Measurements from ENCODE around the gene SPEM1. TPM values are rescaled to one million over a fixed set of nuclear protein-coding genes. Genes with fewer than 3 reads are reported as not detected.

The SPEM1 gene
- total and polyA plus RNA-seq, 10 of the 15 experiments (the other 5 are each of a cell fraction or from before 2014, with no cell fraction given) = not detected

- no peak for TF ChIP-seq IRF4 (IDR thresholded peaks at IDR 0.05; ENCODE audit: low read depth, low read length)
- TF ChIP-seq E2F8 (IDR thresholded peaks at IDR 0.05; ENCODE audit: low read depth, partially characterized antibody) = no peak
These were observed 47.4 kb downstream of the SPEM1 start (continued) for GRCh38 chr17:7467498-7467897.

- no TSS peak for BruUV-seq (replicated peaks)
- Histone ChIP-seq H3K4me1 (ENCODE audit: control insufficient read depth, insufficient read depth, low read length) (no peaks in the 10 kb centered on the region; the same call in 1 of the 2 replicates), H3K27ac (ENCODE audit: control insufficient read depth, insufficient read depth) (no peak overlapping the region), H3K4me2 (ENCODE audit: control insufficient read depth, insufficient read depth) (no peak overlapping the region), H3K79me2 (ENCODE audit: control insufficient read depth, insufficient read depth, low read length) (no peaks in the 10 kb centered on the region), H3K9me3 (replicated peaks; ENCODE audit: control insufficient read depth, insufficient read depth, low read length) (no peaks in the 10 kb centered on the region), H3K27me3 (replicated peaks in 1 of 2; ENCODE audit: control insufficient read depth in 2 of 2, insufficient read depth in 2 of 2, low read length in 1 of 2) (no peaks in the 10 kb centered on the region), H3K4me3 (no peak overlapping the region), H3K36me3 (ENCODE audit: control insufficient read depth in 2 of 2, insufficient read depth in 2 of 2, low read length in 1 of 2) (peaks cover 0 to 3% of the 10 kb centered on the region in 2 experiments; a peak in 3 of 4 replicates), H2AFZ (ENCODE audit: control insufficient read depth, low read depth, low read length) (no peak overlapping the region), H3K9ac (ENCODE audit: control insufficient read depth, insufficient read depth, low read length) (no peak overlapping the region), H4K20me1 (ENCODE audit: control insufficient read depth, insufficient read depth) (no peaks in the 10 kb centered on the region)
- ChIA-PET SMC1A (ENCODE audit: uncharacterized antibody, unreplicated experiment) (no interaction called here), POLR2A (interaction anchor here (1.0 to 2.4 kb wide), 2 partner anchors 8 to 9 kb away, joined by 3 to 9 read pairs; no protein-coding TSS in a partner anchor), CTCF (interaction anchor here (1.7 kb wide), 1 partner anchor 8 kb away, joined by 4 read pairs; no protein-coding TSS in a partner anchor), RAD21 (ENCODE audit: unreplicated experiment) (no interaction called here)
- TF ChIP-seq BACH1 (IDR thresholded peaks at IDR 0.05; ENCODE audit: borderline replicate concordance) (no peak), NBN (IDR thresholded peaks at IDR 0.05) (no peak), ZBED1 (IDR thresholded peaks at IDR 0.05; ENCODE audit: borderline replicate concordance) (no peak), WRNIP1 (IDR thresholded peaks at IDR 0.05; ENCODE audit: borderline replicate concordance, low read depth, low read length) (no peak), KAT2A (conservative IDR thresholded peaks at IDR 0.05; ENCODE audit: control insufficient read depth, low read depth, low read length) (no peak), LARP7 (IDR thresholded peaks at IDR 0.05) (no peak)
- WGBS (ENCODE audit: insufficient coverage, insufficient replicate concordance, low lambda C conversion rate, missing lambda C conversion rate) = 94% methylated on average over 11 of the region's 11 CpGs
- intact Hi-C loops (cut with micrococcal nuclease; ENCODE audit: unreplicated experiment) (no loop called here), in situ Hi-C loops (cut with MboI) (no loop called here)
- DNase-seq (ENCODE audit: low read depth, low spot score) = no peak
- no peak for ATAC-seq
- no peak for FAIRE-seq
These were observed 48.2 kb downstream of the SPEM1 start for GRCh38 chr17:7468290-7468689.

Measured in GM12878 (cell line).